ENCODE data around the gene ADAMTS17. TPM values are rescaled to one million over a fixed set of nuclear protein-coding genes. Genes with fewer than 3 reads are reported as not detected.

The ADAMTS17 gene
- total RNA-seq, 1 experiment from 2014 or later = 7.7 TPM

DNA sequence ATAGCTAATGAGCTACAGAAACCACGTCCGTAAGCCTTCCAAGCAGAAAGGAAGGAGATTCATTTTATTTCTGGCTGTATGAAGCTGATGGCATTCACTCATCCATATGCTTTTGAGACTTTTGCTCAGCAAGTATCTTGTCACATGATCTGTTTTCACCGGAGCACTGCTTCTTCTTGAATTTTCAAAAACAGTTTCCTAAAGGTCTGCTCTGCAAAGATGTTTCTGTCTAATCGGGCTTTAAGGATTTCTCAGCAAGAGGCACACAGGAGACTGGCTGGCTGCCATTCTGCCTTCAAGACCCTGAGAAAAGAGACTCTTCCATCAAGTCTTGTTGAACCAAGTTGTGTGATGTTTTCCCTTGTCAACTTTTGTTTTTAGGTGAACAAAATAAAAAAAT lies 319.0 kb downstream of the ADAMTS17 start:
- no TSS peak for BruUV-seq (replicated peaks)
- no peaks in the 10 kb centered on the region for H3K9me3 Mint-ChIP-seq (ENCODE audit: unreplicated experiment)
- ChIA-PET CTCF (interaction anchor here (0.6 kb wide), 1 partner anchor 267 kb away, joined by 3 read pairs; no protein-coding TSS in a partner anchor), POLR2A (no interaction called here)
- no peaks in the 10 kb centered on the region for H3K36me3 Mint-ChIP-seq (ENCODE audit: insufficient read depth, unreplicated experiment)
- H3K27ac Mint-ChIP-seq (ENCODE audit: low read depth, unreplicated experiment) = no peak overlapping the region
- TF ChIP-seq CTCF (IDR thresholded peaks at IDR 0.05; ENCODE audit: unreplicated experiment) = no peak
- H3K27me3 Mint-ChIP-seq (ENCODE audit: insufficient read depth, unreplicated experiment) = no peaks in the 10 kb centered on the region
- no peak for DNase-seq (ENCODE audit: unreplicated experiment)
- intact Hi-C loops (cut with micrococcal nuclease) = no loop called here
- H3K4me3 Mint-ChIP-seq (ENCODE audit: unreplicated experiment) = no peak overlapping the region
- peaks cover 25% of the 10 kb centered on the region for H3K4me1 Mint-ChIP-seq (ENCODE audit: insufficient read depth, unreplicated experiment)

- no peak overlapping the region for H3K27ac Mint-ChIP-seq (ENCODE audit: low read depth, unreplicated experiment)
- H3K9me3 Mint-ChIP-seq (ENCODE audit: unreplicated experiment) = no peaks in the 10 kb centered on the region
- ChIA-PET POLR2A (no interaction called here), CTCF (interaction anchor here (0.6 kb wide), 1 partner anchor 266 kb away, joined by 3 read pairs; no protein-coding TSS in a partner anchor)
- TF ChIP-seq CTCF (IDR thresholded peaks at IDR 0.05; ENCODE audit: unreplicated experiment) = no peak
- DNase-seq (ENCODE audit: unreplicated experiment) = no peak
- H3K27me3 Mint-ChIP-seq (ENCODE audit: insufficient read depth, unreplicated experiment) = no peaks in the 10 kb centered on the region
- H3K4me1 Mint-ChIP-seq (ENCODE audit: insufficient read depth, unreplicated experiment) = peaks cover 29% of the 10 kb centered on the region
- no peak overlapping the region for H3K4me3 Mint-ChIP-seq (ENCODE audit: unreplicated experiment)
- intact Hi-C loops (cut with micrococcal nuclease) = no loop called here
- no peaks in the 10 kb centered on the region for H3K36me3 Mint-ChIP-seq (ENCODE audit: insufficient read depth, unreplicated experiment)
- BruUV-seq (replicated peaks) = no TSS peak
These were observed 319.4 kb downstream of the ADAMTS17 start for GRCh38 chr15:100022391-100022790.

GRCh38 chr15:100021653-100022052 lies 320.1 kb downstream of the ADAMTS17 start:
- BruUV-seq (replicated peaks) = no TSS peak

GRCh38 chr15:100020614-100021013 lies 321.2 kb downstream of the ADAMTS17 start:
- BruUV-seq (replicated peaks) = no TSS peak
- no peak for TF ChIP-seq CTCF (IDR thresholded peaks at IDR 0.05; ENCODE audit: unreplicated experiment)
- no peaks in the 10 kb centered on the region for H3K27me3 Mint-ChIP-seq (ENCODE audit: insufficient read depth, unreplicated experiment)
- CTCF ChIA-PET = interaction anchor here (0.6 kb wide), 1 partner anchor 12 kb away, joined by 3 read pairs; no protein-coding TSS in a partner anchor
- no peaks in the 10 kb centered on the region for H3K9me3 Mint-ChIP-seq (ENCODE audit: unreplicated experiment)
- no peaks in the 10 kb centered on the region for H3K36me3 Mint-ChIP-seq (ENCODE audit: insufficient read depth, unreplicated experiment)
- intact Hi-C loops (cut with micrococcal nuclease) = no loop called here
- H3K27ac Mint-ChIP-seq (ENCODE audit: low read depth, unreplicated experiment) = no peak overlapping the region
- no peak for DNase-seq (ENCODE audit: unreplicated experiment)
- peaks cover 37% of the 10 kb centered on the region for H3K4me1 Mint-ChIP-seq (ENCODE audit: insufficient read depth, unreplicated experiment)
- H3K4me3 Mint-ChIP-seq (ENCODE audit: unreplicated experiment) = no peak overlapping the region
- POLR2A ChIA-PET = no interaction called here

More at GRCh38 chr15:100021653-100022052, 320.1 kb downstream of the ADAMTS17 start:
- no peaks in the 10 kb centered on the region for H3K27me3 Mint-ChIP-seq (ENCODE audit: insufficient read depth, unreplicated experiment)
- H3K27ac Mint-ChIP-seq (ENCODE audit: low read depth, unreplicated experiment) = no peak overlapping the region
- POLR2A ChIA-PET = no interaction called here
- CTCF ChIA-PET = no interaction called here
- peaks cover 36% of the 10 kb centered on the region for H3K4me1 Mint-ChIP-seq (ENCODE audit: insufficient read depth, unreplicated experiment)
- intact Hi-C loops (cut with micrococcal nuclease) = no loop called here
- DNase-seq (ENCODE audit: unreplicated experiment) = no peak
- no peaks in the 10 kb centered on the region for H3K36me3 Mint-ChIP-seq (ENCODE audit: insufficient read depth, unreplicated experiment)
- no peaks in the 10 kb centered on the region for H3K9me3 Mint-ChIP-seq (ENCODE audit: unreplicated experiment)
- no peak overlapping the region for H3K4me3 Mint-ChIP-seq (ENCODE audit: unreplicated experiment)
- TF ChIP-seq CTCF (IDR thresholded peaks at IDR 0.05; ENCODE audit: unreplicated experiment) = no peak

All from MCF 10A (cell line).